ENCODE results near the gene IL23R.
"Not testable (repeated sequence)": the region's sequence is repeated elsewhere in the genome, so short reads cannot be mapped to it uniquely, and the experiment has no call there.

Gene IL23R

GRCh38 chr1:67166196-67166595 lies at the start of gene IL23R:
IL23R (plus strand) TSS chr1:67166454; CDS start chr1:67168121, 1,667 bp downstream.
- no peak for DNase-seq (ENCODE audit: low read depth)

- no peak for DNase-seq (ENCODE audit: low read depth)
These were observed 48.1 kb upstream of the IL23R start for GRCh38 chr1:67118191-67118590.

GRCh38 chr1:67118646-67119045 lies 47.6 kb upstream of the IL23R start:
- no peak for DNase-seq (ENCODE audit: low read depth)

- DNase-seq (ENCODE audit: low read depth) = no peak
These were observed 45.2 kb upstream of the IL23R start for GRCh38 chr1:67120855-67121619.

- DNase-seq (ENCODE audit: low read depth) = no peak
These were observed 41.8 kb upstream of the IL23R start for GRCh38 chr1:67124455-67124854.

GRCh38 chr1:67126111-67126746 lies 40.0 kb upstream of the IL23R start:
- no peak for DNase-seq (ENCODE audit: low read depth)

GRCh38 chr1:67126974-67127373 lies 39.3 kb upstream of the IL23R start:
- no peak for DNase-seq (ENCODE audit: low read depth)

GRCh38 chr1:67130673-67131072 lies 35.6 kb upstream of the IL23R start:
- DNase-seq (ENCODE audit: low read depth) = no peak

GRCh38 chr1:67133177-67133576 lies 33.1 kb upstream of the IL23R start:
- no peak for DNase-seq (ENCODE audit: low read depth)

- DNase-seq (ENCODE audit: low read depth) = no peak
These were observed 31.6 kb upstream of the IL23R start, which contains the start of gene C1orf141 for GRCh38 chr1:67134695-67135094. C1orf141 (minus strand) TSS chr1:67134970; CDS start chr1:67127240, 7,730 bp downstream.

- DNase-seq (ENCODE audit: low read depth) = no peak
These were observed 30.9 kb upstream of the IL23R start for GRCh38 chr1:67135354-67135753.

GRCh38 chr1:67137307-67137753 lies 28.9 kb upstream of the IL23R start:
- DNase-seq (ENCODE audit: low read depth) = no peak

GRCh38 chr1:67138813-67139499 lies 27.3 kb upstream of the IL23R start:
- no peak for DNase-seq (ENCODE audit: low read depth)

GRCh38 chr1:67140460-67140859 lies 25.8 kb upstream of the IL23R start:
- DNase-seq (ENCODE audit: low read depth) = no peak

GRCh38 chr1:67141832-67142231 lies 24.4 kb upstream of the IL23R start:
- DNase-seq (ENCODE audit: low read depth) = not testable (repeated sequence)

GRCh38 chr1:67142931-67143330 lies 23.3 kb upstream of the IL23R start:
- no peak for DNase-seq (ENCODE audit: low read depth)

GRCh38 chr1:67143966-67144365 lies 22.3 kb upstream of the IL23R start:
- DNase-seq (ENCODE audit: low read depth) = no peak

- no peak for DNase-seq (ENCODE audit: low read depth)
These were observed 21.6 kb upstream of the IL23R start for GRCh38 chr1:67144696-67145095.

GRCh38 chr1:67146101-67146500 lies 20.2 kb upstream of the IL23R start:
- no peak for DNase-seq (ENCODE audit: low read depth)

GRCh38 chr1:67146539-67146938 lies 19.7 kb upstream of the IL23R start:
- no peak for DNase-seq (ENCODE audit: low read depth)

GRCh38 chr1:67147973-67148372 lies 18.3 kb upstream of the IL23R start:
- not testable (repeated sequence) for DNase-seq (ENCODE audit: low read depth)

- no peak for DNase-seq (ENCODE audit: low read depth)
These were observed 17.6 kb upstream of the IL23R start for GRCh38 chr1:67148516-67149178.

Measured in stimulated activated CD8-positive, alpha-beta memory T cell treated with anti-CD3 and anti-CD28 coated beads, Interleukin-15, amount 100 ng/mL, for 24 hours (primary cell).